Measurements from ENCODE around the gene ZNF587B.

- TF ChIP-seq REST (IDR thresholded peaks at IDR 0.05; ENCODE audit: low read depth) (no peak), MAX (IDR thresholded peaks at IDR 0.05) (no peak), TEAD4 (IDR thresholded peaks at IDR 0.05) (no peak), RAD21 (IDR thresholded peaks at IDR 0.05; ENCODE audit: low read depth) (no peak), CEBPB (IDR thresholded peaks at IDR 0.05) (no peak), TAF1 (IDR thresholded peaks at IDR 0.05; ENCODE audit: low read depth) (no peak), EP300 (IDR thresholded peaks at IDR 0.05; ENCODE audit: borderline replicate concordance) (no peak), EGR1 (IDR thresholded peaks at IDR 0.05) (no peak), FOXM1 (IDR thresholded peaks at IDR 0.05; ENCODE audit: borderline replicate concordance, low read depth) (no peak), ZBTB7A (IDR thresholded peaks at IDR 0.05; ENCODE audit: low read depth) (no peak), YY1 (IDR thresholded peaks at IDR 0.05; ENCODE audit: low read depth) (no peak), CREB1 (IDR thresholded peaks at IDR 0.05; ENCODE audit: low read depth) (no peak)
Observed at GRCh38 chr19:57802269-57802668, 27.8 kb upstream of the ZNF587B start.
